HepG2 (cell line): ENCODE data around the gene CNOT8. TPM values are rescaled to one million over a fixed set of nuclear protein-coding genes. Genes with fewer than 3 reads are reported as not detected.

Experiments
- AHDC1 ChIP-seq: sonication (generic); formaldehyde crosslinking; IDR thresholded peaks from 2 replicates; pipeline ENCODE4 v1.5.1; 2020; ENCODE audit warnings: mild to moderate bottlenecking, missing genetic modification reagents, borderline replicate concordance
- FIP1L1 ChIP-seq: fragments of 200-400 bp; formaldehyde crosslinking; IDR thresholded peaks from 2 replicates; pipeline ENCODE4 v1.6.1; 2018; ENCODE audit warnings: low read depth, mild to moderate bottlenecking, low read length, moderate library complexity, borderline replicate concordance; ENCODE audit not compliant: insufficient read depth
- FOXC1 ChIP-seq: sonication (generic); formaldehyde crosslinking; IDR thresholded peaks from 2 replicates; pipeline ENCODE4 v1.8.0; 2022; ENCODE audit warnings: mild to moderate bottlenecking, missing genetic modification reagents, borderline replicate concordance
- HDAC2 ChIP-seq: sonication (generic); formaldehyde crosslinking; IDR thresholded peaks from 2 replicates; pipeline ENCODE4 v1.4.0; 2020; ENCODE audit warnings: missing genetic modification reagents
- PITX1 ChIP-seq: sonication (generic); formaldehyde crosslinking; IDR thresholded peaks from 2 replicates; pipeline ENCODE4 v1.5.1; 2020; ENCODE audit warnings: mild to moderate bottlenecking, missing genetic modification reagents
- SAP130 ChIP-seq: IDR thresholded peaks from 2 replicates; pipeline ENCODE4 v1.6.1; 2016; ENCODE audit warnings: low read depth
- SIN3A ChIP-seq: IDR thresholded peaks from 2 replicates; pipeline ENCODE4 v1.6.1; 2011; ENCODE audit warnings: low read depth, mild to moderate bottlenecking, control low read depth, low read length, borderline replicate concordance
- TAF15 ChIP-seq: fragments of 200-400 bp; formaldehyde crosslinking; IDR thresholded peaks from one replicate; pipeline ENCODE4 v1.6.1; 2018; ENCODE audit warnings: mild to moderate bottlenecking, low read depth, low read length; ENCODE audit not compliant: poor library complexity, severe bottlenecking
- TCF7L2 ChIP-seq: IDR thresholded peaks from 2 replicates; pipeline ENCODE4 v1.6.1; 2011; ENCODE audit warnings: mild to moderate bottlenecking, low read depth, low read length, moderate library complexity
- ZFX ChIP-seq: sonication (generic); formaldehyde crosslinking; IDR thresholded peaks from 2 replicates; pipeline ENCODE4 v1.4.0; 2020; ENCODE audit warnings: mild to moderate bottlenecking, low read depth, missing genetic modification reagents, moderate library complexity
- ZNF280D ChIP-seq: sonication (generic); formaldehyde crosslinking; IDR thresholded peaks from 2 replicates; pipeline ENCODE4 v1.5.1; 2020; ENCODE audit warnings: mild to moderate bottlenecking, missing genetic modification reagents
- ZNF446 ChIP-seq: sonication (generic); formaldehyde crosslinking; IDR thresholded peaks from 2 replicates; pipeline ENCODE4 v1.5.0; 2020; ENCODE audit warnings: mild to moderate bottlenecking, missing genetic modification reagents
- ZNF724P ChIP-seq: sonication (generic); formaldehyde crosslinking; IDR thresholded peaks from 2 replicates; pipeline ENCODE4 v1.8.0; 2022; ENCODE audit warnings: missing genetic modification reagents, borderline replicate concordance
- ZNF777 ChIP-seq: sonication (generic); formaldehyde crosslinking; IDR thresholded peaks from 2 replicates; pipeline ENCODE4 v1.4.0; 2020; ENCODE audit warnings: missing genetic modification reagents
- polyA plus RNA-seq, 8 experiments: library from polyadenylated mRNA; depleted of rRNA in 3 of 8; stranded (reverse) in 7 of 8; unstranded in 1 of 8; fragments of >200 nt; fragmentation: Illumina TruSeq in 4 of 8; extraction: Trizol in 4 of 8; gene quantifications; 2 replicates each; pipeline versions ENCODE4 v1.2.1 to v1.2.3, GENCODE V29; 2011 to 2016; ENCODE audit warnings: low read depth in 4 of 8, missing spikeins in 1 of 8, mixed read lengths in 1 of 8; ENCODE audit not compliant: insufficient read depth in 1 of 8
- total RNA-seq, 5 experiments: library from RNA; depleted of rRNA; stranded (reverse); fragments of >200 nt; fragmentation: Illumina TruSeq; extraction: Trizol; gene quantifications; 2 replicates each; pipeline ENCODE4 v1.2.3, GENCODE V29; 2016; ENCODE audit warnings: low read depth in 1 of 5
- TF ChIP-seq, protein P1 (sequence below): sonication (generic); formaldehyde crosslinking; IDR thresholded peaks from 2 replicates; pipeline ENCODE4 v1.4.0; 2020; ENCODE audit warnings: mild to moderate bottlenecking, missing genetic modification reagents
- TF ChIP-seq, protein P2 (sequence below): sonication (generic); formaldehyde crosslinking; conservative IDR thresholded peaks from 2 replicates; pipeline ENCODE4 v1.5.0; 2020; ENCODE audit warnings: missing genetic modification reagents

The CNOT8 gene
- total and polyA plus RNA-seq, 2 of the 13 experiments (the other 11 are each of a cell fraction or from before 2014, with no cell fraction given), result 37.1 to 74.9 TPM

DNA sequence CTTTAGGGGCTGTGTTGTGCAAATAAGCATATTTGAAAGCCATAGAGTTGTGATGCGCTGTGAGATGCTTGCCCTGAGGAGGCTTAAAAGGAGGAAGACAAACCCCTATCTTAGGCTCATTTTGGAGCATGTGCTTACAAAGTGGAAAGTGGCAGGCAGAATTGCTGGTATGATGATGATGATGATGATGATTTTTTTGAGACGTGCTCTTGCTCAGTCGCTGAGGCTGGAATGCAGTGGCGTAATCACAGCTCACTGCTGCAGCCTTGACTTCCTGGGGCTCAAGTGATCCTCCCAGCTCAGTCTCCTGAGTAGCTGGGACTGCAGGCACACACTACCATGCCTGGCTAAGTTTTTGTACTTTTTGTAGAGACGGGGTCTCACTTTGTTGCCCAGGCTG lies 1.7 kb downstream of the CNOT8 start (continued):
- TF ChIP-seq, protein P1, sequence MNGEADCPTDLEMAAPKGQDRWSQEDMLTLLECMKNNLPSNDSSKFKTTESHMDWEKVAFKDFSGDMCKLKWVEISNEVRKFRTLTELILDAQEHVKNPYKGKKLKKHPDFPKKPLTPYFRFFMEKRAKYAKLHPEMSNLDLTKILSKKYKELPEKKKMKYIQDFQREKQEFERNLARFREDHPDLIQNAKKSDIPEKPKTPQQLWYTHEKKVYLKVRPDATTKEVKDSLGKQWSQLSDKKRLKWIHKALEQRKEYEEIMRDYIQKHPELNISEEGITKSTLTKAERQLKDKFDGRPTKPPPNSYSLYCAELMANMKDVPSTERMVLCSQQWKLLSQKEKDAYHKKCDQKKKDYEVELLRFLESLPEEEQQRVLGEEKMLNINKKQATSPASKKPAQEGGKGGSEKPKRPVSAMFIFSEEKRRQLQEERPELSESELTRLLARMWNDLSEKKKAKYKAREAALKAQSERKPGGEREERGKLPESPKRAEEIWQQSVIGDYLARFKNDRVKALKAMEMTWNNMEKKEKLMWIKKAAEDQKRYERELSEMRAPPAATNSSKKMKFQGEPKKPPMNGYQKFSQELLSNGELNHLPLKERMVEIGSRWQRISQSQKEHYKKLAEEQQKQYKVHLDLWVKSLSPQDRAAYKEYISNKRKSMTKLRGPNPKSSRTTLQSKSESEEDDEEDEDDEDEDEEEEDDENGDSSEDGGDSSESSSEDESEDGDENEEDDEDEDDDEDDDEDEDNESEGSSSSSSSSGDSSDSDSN (CRISPR knock-in tag), result no peak
- no peak for TF ChIP-seq ZNF446 (CRISPR knock-in tag)
- no peak; the same call in 1 of the 2 replicates for TF ChIP-seq SIN3A
- TF ChIP-seq PITX1 (CRISPR knock-in tag), result 0 out of 2 replicates have a peak, but pooled peaks have one; percentile 14
- TF ChIP-seq ZFX (CRISPR knock-in tag), result no peak
- 0 out of 2 replicates have a peak, but pooled peaks have one; percentile 21 for TF ChIP-seq ZNF777 (CRISPR knock-in tag)
- TF ChIP-seq TCF7L2, result no peak
- no peak for TF ChIP-seq TAF15
- TF ChIP-seq, protein P2, sequence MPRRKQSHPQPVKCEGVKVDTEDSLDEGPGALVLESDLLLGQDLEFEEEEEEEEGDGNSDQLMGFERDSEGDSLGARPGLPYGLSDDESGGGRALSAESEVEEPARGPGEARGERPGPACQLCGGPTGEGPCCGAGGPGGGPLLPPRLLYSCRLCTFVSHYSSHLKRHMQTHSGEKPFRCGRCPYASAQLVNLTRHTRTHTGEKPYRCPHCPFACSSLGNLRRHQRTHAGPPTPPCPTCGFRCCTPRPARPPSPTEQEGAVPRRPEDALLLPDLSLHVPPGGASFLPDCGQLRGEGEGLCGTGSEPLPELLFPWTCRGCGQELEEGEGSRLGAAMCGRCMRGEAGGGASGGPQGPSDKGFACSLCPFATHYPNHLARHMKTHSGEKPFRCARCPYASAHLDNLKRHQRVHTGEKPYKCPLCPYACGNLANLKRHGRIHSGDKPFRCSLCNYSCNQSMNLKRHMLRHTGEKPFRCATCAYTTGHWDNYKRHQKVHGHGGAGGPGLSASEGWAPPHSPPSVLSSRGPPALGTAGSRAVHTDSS, result no peak
- no peak for TF ChIP-seq FOXC1
- TF ChIP-seq HDAC2 (CRISPR knock-in tag), result peak; percentile 71; the same call in 1 of the 2 replicates
- TF ChIP-seq ZNF280D (CRISPR knock-in tag), result no peak
- TF ChIP-seq ZNF724P (CRISPR knock-in tag), result no peak
- peak; percentile 90 for TF ChIP-seq SAP130 (CRISPR knock-in tag)
- no peak for TF ChIP-seq AHDC1 (CRISPR knock-in tag)
- TF ChIP-seq FIP1L1, result no peak
